KG1 (cell line): Measurements from ENCODE around the gene ANO10.
"Not testable (repeated sequence)": the region's sequence is repeated elsewhere in the genome, so short reads cannot be mapped to it uniquely, and the experiment has no call there.

Experiments
- DNase-seq: peaks from one replicate; lab custom pipeline; 2025; lab: John Stamatoyannopoulos, UW

Gene ANO10

GRCh38 chr3:43629257-43629656, 7.4 kb upstream of the ANO10 start:
- DNase-seq = no peak

- no peak for DNase-seq
Measured at GRCh38 chr3:43627360-43627759, 5.5 kb upstream of the ANO10 start.

- DNase-seq = no peak
Measured at GRCh38 chr3:43624619-43625305, 3.0 kb upstream of the ANO10 start.

- peak; percentile 8 for DNase-seq
Measured at GRCh38 chr3:43620831-43621655, 768 bp downstream of the ANO10 start.

GRCh38 chr3:43619588-43619987, 2.2 kb downstream of the ANO10 start:
- no peak for DNase-seq

- no peak for DNase-seq
Measured at GRCh38 chr3:43618142-43618541, 3.7 kb downstream of the ANO10 start.

GRCh38 chr3:43616034-43616433, 5.8 kb downstream of the ANO10 start:
- no peak for DNase-seq

- no peak for DNase-seq
Measured at GRCh38 chr3:43615133-43615532, 6.7 kb downstream of the ANO10 start.

- DNase-seq = no peak
Measured at GRCh38 chr3:43613976-43614375, 7.8 kb downstream of the ANO10 start.

GRCh38 chr3:43612419-43612818, 9.4 kb downstream of the ANO10 start:
- no peak for DNase-seq

- DNase-seq = no peak
Measured at GRCh38 chr3:43609406-43609805, 12.4 kb downstream of the ANO10 start.

GRCh38 chr3:43608751-43609150, 13.1 kb downstream of the ANO10 start:
- DNase-seq = no peak

GRCh38 chr3:43606284-43606683, 15.5 kb downstream of the ANO10 start:
- no peak for DNase-seq

- not testable (repeated sequence) for DNase-seq
Measured at GRCh38 chr3:43599959-43600358, 21.9 kb downstream of the ANO10 start.

GRCh38 chr3:43597961-43598360, 23.9 kb downstream of the ANO10 start:
- no peak for DNase-seq

- not testable (repeated sequence) for DNase-seq
Measured at GRCh38 chr3:43596178-43596577, 25.6 kb downstream of the ANO10 start.

GRCh38 chr3:43595280-43595679, 26.5 kb downstream of the ANO10 start:
- DNase-seq = not testable (repeated sequence)

- DNase-seq = not testable (repeated sequence)
Measured at GRCh38 chr3:43593588-43593987, 28.2 kb downstream of the ANO10 start.

GRCh38 chr3:43591866-43592265, 29.9 kb downstream of the ANO10 start:
- not testable (repeated sequence) for DNase-seq

- no peak for DNase-seq
Measured at GRCh38 chr3:43587303-43587702, 34.5 kb downstream of the ANO10 start.

- DNase-seq = no peak
Measured at GRCh38 chr3:43584043-43584826, 37.6 kb downstream of the ANO10 start.

GRCh38 chr3:43583481-43583880, 38.3 kb downstream of the ANO10 start:
- no peak for DNase-seq

GRCh38 chr3:43582866-43583265, 38.9 kb downstream of the ANO10 start:
- DNase-seq = no peak
